Astrocyte (in vitro differentiated cells and primary cell): ENCODE results near the gene LRRC15. TPM values are rescaled to one million over a fixed set of nuclear protein-coding genes. Genes with fewer than 3 reads are reported as not detected.

ENCODE experiments used
- DNase-seq: peaks from one replicate; pipeline ENCODE4 v3.0.0-alpha.2; 2010; ENCODE audit warnings: low read depth
- FAIRE-seq: peaks from 2 replicates; lab custom pipeline; 2011; peaks lifted over from hg19 to GRCh38; lab: Jason Lieb, UNC
- H2AFZ ChIP-seq: 2 replicates; pipeline ENCODE4 v1.6.0; 2012; ENCODE audit warnings: low read depth, low read length, inconsistent platforms
- H3K27ac ChIP-seq: 2 replicates; pipeline ENCODE4 v1.5.1; 2011; ENCODE audit warnings: low read depth, low read length, inconsistent platforms
- H3K27me3 ChIP-seq: 2 replicates; pipeline ENCODE4 v1.6.0; 2011; ENCODE audit warnings: low read length, inconsistent platforms; ENCODE audit not compliant: insufficient read depth
- H3K36me3 ChIP-seq: 2 replicates; pipeline ENCODE4 v1.5.1; 2011; ENCODE audit warnings: low read length, inconsistent platforms; ENCODE audit not compliant: insufficient read depth
- H3K4me1 ChIP-seq: 2 replicates; pipeline ENCODE4 v1.5.1; 2011; ENCODE audit warnings: low read length, inconsistent platforms; ENCODE audit not compliant: insufficient read depth
- H3K4me2 ChIP-seq: 2 replicates; pipeline ENCODE4 v1.6.0; 2012; ENCODE audit warnings: low read length, inconsistent platforms
- H3K4me3 ChIP-seq: 2 replicates; pipeline ENCODE4 v1.5.1; 2011; ENCODE audit warnings: low read depth, mild to moderate bottlenecking, low read length, inconsistent platforms; ENCODE audit not compliant: insufficient read depth
- H3K79me2 ChIP-seq: 2 replicates; pipeline ENCODE4 v1.6.0; 2012; ENCODE audit warnings: mild to moderate bottlenecking, low read length, inconsistent platforms; ENCODE audit not compliant: insufficient read depth
- H3K9ac ChIP-seq: 2 replicates; pipeline ENCODE4 v1.6.0; 2012; ENCODE audit warnings: mild to moderate bottlenecking, low read length, inconsistent platforms
- H3K9me3 ChIP-seq: 2 replicates; pipeline ENCODE4 v1.5.1; 2012; ENCODE audit warnings: low read depth, mild to moderate bottlenecking, low read length, inconsistent platforms; ENCODE audit not compliant: insufficient read depth
- H4K20me1 ChIP-seq: 2 replicates; pipeline ENCODE4 v1.6.0; 2012; ENCODE audit warnings: low read length, inconsistent platforms; ENCODE audit not compliant: insufficient read depth
- H3K27ac Mint-ChIP-seq: one replicate; pipeline ENCODE4 v1.8.0; 2021; ENCODE audit warnings: mild to moderate bottlenecking, mixed read lengths; ENCODE audit not compliant: unreplicated experiment
- H3K27me3 Mint-ChIP-seq: one replicate; pipeline ENCODE4 v1.8.0; 2021; ENCODE audit warnings: low read depth, mixed read lengths; ENCODE audit not compliant: unreplicated experiment
- H3K36me3 Mint-ChIP-seq: one replicate; pipeline ENCODE4 v1.8.0; 2021; ENCODE audit warnings: low read depth, mixed read lengths; ENCODE audit not compliant: unreplicated experiment
- H3K4me1 Mint-ChIP-seq: one replicate; pipeline ENCODE4 v1.8.0; 2021; ENCODE audit warnings: low read depth, mixed read lengths; ENCODE audit not compliant: unreplicated experiment
- H3K4me3 Mint-ChIP-seq: one replicate; pipeline ENCODE4 v1.8.0; 2021; ENCODE audit warnings: mild to moderate bottlenecking, moderate library complexity, mixed read lengths; ENCODE audit not compliant: unreplicated experiment
- H3K9me3 Mint-ChIP-seq: one replicate; pipeline ENCODE4 v1.8.0; 2021; ENCODE audit warnings: mild to moderate bottlenecking, mixed read lengths; ENCODE audit not compliant: unreplicated experiment
- EZH2 ChIP-seq: IDR thresholded peaks from 2 replicates; pipeline ENCODE4 v1.6.1; 2012; ENCODE audit warnings: mild to moderate bottlenecking, low read length, inconsistent platforms; ENCODE audit not compliant: insufficient read depth
- total RNA-seq: library from RNA; stranded (reverse); gene quantifications from 2 replicates; pipeline ENCODE4 v1.2.1, GENCODE V29; 2021
- TF ChIP-seq, protein P1 (sequence below): IDR thresholded peaks from 2 replicates; pipeline ENCODE4 v1.5.1; 2011; ENCODE audit warnings: low read depth, mild to moderate bottlenecking, inconsistent platforms, low read length, moderate library complexity; ENCODE audit not compliant: insufficient read depth

LRRC15 gene
- total RNA-seq, 1 donor from 2014 or later = 1.4 TPM

DNA sequence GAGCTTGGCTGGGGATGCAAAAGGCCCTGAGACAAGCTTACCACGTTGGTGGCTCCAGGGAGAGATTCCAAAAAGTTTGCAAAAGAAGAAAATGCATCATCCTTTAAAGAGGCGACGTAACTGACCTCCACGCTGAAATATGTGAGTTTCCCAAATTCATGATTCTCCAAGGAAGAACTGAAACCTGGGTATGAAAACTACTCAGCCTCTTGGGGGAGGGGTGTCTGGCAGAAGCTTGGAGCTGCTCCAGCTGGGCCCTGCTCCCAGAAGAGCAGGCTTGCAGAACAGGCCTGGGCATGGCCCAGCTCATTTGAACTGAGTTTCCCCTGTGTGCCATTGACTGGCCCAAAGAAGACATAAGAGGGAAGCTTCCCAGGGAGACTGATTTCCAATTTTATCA is 39.0 kb downstream of the LRRC15 start:
- Mint-ChIP-seq H3K27ac (peak overlapping the region; percentile 12), H3K27me3 (peaks cover 42% of the 10 kb centered on the region)

DNA sequence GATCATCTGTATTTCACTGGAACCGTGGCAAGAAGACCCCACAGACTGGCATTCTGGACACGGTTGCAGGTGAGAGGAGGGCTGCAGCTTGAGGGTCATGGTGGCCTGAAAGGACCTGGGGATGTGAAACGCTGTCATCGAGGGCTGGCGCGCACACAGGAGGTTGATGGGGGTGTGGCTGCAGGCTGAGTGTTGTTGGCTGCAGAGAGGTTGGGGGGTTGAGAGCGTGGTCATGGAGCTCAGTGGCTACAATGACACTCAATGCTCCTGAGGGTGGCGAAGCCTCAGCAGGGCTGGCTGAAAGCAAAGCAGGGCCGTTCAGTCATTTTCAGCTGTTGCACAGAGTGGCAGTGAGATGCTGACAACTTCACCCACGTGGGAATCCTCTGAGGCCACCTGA is 39.4 kb downstream of the LRRC15 start:
- no peak overlapping the region for H3K4me3 Mint-ChIP-seq
- no peaks in the 10 kb centered on the region for H3K9me3 Mint-ChIP-seq
- DNase-seq (no peak), FAIRE-seq (no peak)
- Histone ChIP-seq H3K79me2 (no peaks in the 10 kb centered on the region), H3K4me3 (no peak overlapping the region), H4K20me1 (peaks cover 8% of the 10 kb centered on the region), H3K27ac (no peak overlapping the region), H3K9me3 (peaks cover 10% of the 10 kb centered on the region), H3K36me3 (no peaks in the 10 kb centered on the region), H3K27me3 (no peaks in the 10 kb centered on the region), H2AFZ (no peak overlapping the region), H3K9ac (no peak overlapping the region), H3K4me2 (no peak overlapping the region), H3K4me1 (peaks cover 14% of the 10 kb centered on the region)
- TF ChIP-seq EZH2 = no peak
- TF ChIP-seq, protein P1, sequence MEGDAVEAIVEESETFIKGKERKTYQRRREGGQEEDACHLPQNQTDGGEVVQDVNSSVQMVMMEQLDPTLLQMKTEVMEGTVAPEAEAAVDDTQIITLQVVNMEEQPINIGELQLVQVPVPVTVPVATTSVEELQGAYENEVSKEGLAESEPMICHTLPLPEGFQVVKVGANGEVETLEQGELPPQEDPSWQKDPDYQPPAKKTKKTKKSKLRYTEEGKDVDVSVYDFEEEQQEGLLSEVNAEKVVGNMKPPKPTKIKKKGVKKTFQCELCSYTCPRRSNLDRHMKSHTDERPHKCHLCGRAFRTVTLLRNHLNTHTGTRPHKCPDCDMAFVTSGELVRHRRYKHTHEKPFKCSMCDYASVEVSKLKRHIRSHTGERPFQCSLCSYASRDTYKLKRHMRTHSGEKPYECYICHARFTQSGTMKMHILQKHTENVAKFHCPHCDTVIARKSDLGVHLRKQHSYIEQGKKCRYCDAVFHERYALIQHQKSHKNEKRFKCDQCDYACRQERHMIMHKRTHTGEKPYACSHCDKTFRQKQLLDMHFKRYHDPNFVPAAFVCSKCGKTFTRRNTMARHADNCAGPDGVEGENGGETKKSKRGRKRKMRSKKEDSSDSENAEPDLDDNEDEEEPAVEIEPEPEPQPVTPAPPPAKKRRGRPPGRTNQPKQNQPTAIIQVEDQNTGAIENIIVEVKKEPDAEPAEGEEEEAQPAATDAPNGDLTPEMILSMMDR = no peak
- no peaks in the 10 kb centered on the region for H3K36me3 Mint-ChIP-seq
- H3K27ac Mint-ChIP-seq = no peak overlapping the region
- peaks cover 37% of the 10 kb centered on the region for H3K27me3 Mint-ChIP-seq
- peaks cover 23% of the 10 kb centered on the region for H3K4me1 Mint-ChIP-seq

More for the DNA sequence above, 39.0 kb downstream of the LRRC15 start:
- Mint-ChIP-seq H3K4me1 (peaks cover 23% of the 10 kb centered on the region), H3K9me3 (no peaks in the 10 kb centered on the region), H3K4me3 (peak overlapping the region; percentile 62), H3K36me3 (no peaks in the 10 kb centered on the region)
- Histone ChIP-seq H3K4me2 (no peak overlapping the region), H3K36me3 (no peaks in the 10 kb centered on the region), H4K20me1 (peaks cover 8% of the 10 kb centered on the region), H3K9ac (no peak overlapping the region), H3K4me1 (peaks cover 14% of the 10 kb centered on the region), H2AFZ (no peak overlapping the region), H3K9me3 (peaks cover 10% of the 10 kb centered on the region), H3K27ac (no peak overlapping the region), H3K27me3 (no peaks in the 10 kb centered on the region), H3K4me3 (no peak overlapping the region), H3K79me2 (no peaks in the 10 kb centered on the region)
- no peak for FAIRE-seq
- DNase-seq = peak; percentile 64
- no peak for TF ChIP-seq EZH2
- TF ChIP-seq, protein P1 = no peak

DNA sequence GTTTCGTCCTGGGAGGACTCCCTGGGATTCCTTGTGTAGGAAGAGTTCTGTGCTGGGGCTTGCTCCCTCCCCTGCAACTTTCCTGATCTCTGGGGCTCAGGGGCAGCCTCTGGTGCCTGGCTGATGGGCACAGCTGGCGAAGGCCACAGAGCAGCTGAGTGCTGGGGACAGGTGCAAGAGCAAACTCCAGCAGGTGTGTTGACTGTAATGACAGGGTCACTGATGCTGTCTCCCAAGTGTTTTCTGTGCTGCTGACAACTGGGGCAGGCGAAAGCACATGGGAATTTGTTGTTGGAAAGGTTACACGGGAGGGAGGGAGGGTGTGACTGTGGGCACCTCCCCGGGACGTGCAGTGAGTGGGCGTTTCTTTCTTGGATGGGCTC is 40.0 kb downstream of the LRRC15 start:
- H3K4me2 ChIP-seq = no peak overlapping the region
- H3K36me3 Mint-ChIP-seq = no peaks in the 10 kb centered on the region
- no peak overlapping the region for H2AFZ ChIP-seq
- H4K20me1 ChIP-seq = peaks cover 8% of the 10 kb centered on the region
- no peak overlapping the region for H3K27ac ChIP-seq
- peaks cover 23% of the 10 kb centered on the region for H3K4me1 Mint-ChIP-seq
- H3K27me3 ChIP-seq = no peaks in the 10 kb centered on the region
- H3K9me3 ChIP-seq = peaks cover 10% of the 10 kb centered on the region
- no peaks in the 10 kb centered on the region for H3K9me3 Mint-ChIP-seq
- no peaks in the 10 kb centered on the region for H3K79me2 ChIP-seq
- DNase-seq (no peak), FAIRE-seq (no peak)
- H3K4me3 Mint-ChIP-seq = no peak overlapping the region
- no peak overlapping the region for H3K4me3 ChIP-seq
- H3K27ac Mint-ChIP-seq = no peak overlapping the region
- H3K36me3 ChIP-seq = no peaks in the 10 kb centered on the region
- peaks cover 37% of the 10 kb centered on the region for H3K27me3 Mint-ChIP-seq
- no peak overlapping the region for H3K9ac ChIP-seq
- TF ChIP-seq, protein P1 = no peak
- TF ChIP-seq EZH2 = no peak
- H3K4me1 ChIP-seq = peaks cover 14% of the 10 kb centered on the region
